ENCODE data around the gene TBXAS1. TPM values are rescaled to one million over a fixed set of nuclear protein-coding genes. Genes with fewer than 3 reads are reported as not detected.
A peak's percentile ranks its signal among the peaks of the same experiment; 100 is the strongest.

TBXAS1 gene
- 10 to 100 TPM in 1 of 2 donors, 1 to 10 TPM in 1; 3.6 to 10.6 TPM for total RNA-seq

DNA sequence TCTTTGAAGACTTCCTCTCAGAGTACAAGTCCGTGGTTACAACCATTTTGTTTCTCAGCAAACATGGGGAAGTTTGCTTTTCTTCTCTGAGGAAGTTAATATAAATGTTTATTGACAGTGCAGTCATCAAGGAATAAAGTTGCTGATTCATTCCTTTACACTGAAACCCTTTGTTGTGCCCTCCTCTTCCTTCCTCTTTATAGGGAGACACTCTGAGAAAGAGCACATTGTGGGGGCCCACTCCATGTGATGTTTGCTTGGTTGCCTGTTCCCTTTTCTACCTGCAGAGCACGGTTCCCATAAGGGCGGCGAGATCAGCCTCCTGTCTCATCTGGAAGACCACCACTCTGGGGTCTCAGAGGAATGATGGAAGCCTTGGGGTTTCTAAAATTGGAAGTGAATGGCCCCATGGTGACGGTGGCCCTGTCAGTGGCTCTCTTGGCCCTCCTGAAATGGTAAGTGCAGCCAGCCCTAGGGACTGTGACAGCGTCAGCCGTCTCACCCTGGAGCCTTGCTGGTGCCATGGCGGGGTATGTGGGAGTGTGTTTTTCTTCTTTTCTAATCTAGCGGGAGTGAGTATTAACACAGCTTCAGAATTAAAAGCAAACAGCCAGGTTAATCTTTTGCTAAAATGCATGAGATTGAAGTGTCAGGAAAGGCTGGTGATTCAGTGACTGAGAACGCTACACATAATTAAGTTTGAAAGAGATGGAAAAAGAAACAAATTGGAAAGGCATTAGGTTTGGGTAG is at the start of gene TBXAS1:
TSS of gene TBXAS1 (plus strand) at position 240 of the 750 bp plus-strand sequence. CDS start at position 367, 127 bp downstream.
- WGBS, 2 donors = 27 to 41% methylated on average over 10 of the region's 10 CpGs
- Histone ChIP-seq H3K4me1 (peaks cover 30% of the 10 kb centered on the region), H3K36me3 (replicated peaks in 1 of 2; ENCODE audit: insufficient read depth in 1 of 2, low read depth in 2 of 2) (no peaks in the 10 kb centered on the region), H3K4me3 (no peak within 1 kb of the TSS), H3K27ac (peak within 1 kb of the TSS; percentile 40 to 77 (median 60)), H3K27me3 (no peaks in the 10 kb centered on the region), H3K9me3 (no peaks in the 10 kb centered on the region)
- TF ChIP-seq POLR2A (IDR thresholded peaks at IDR 0.05) = peak in 1 of 3 donors; percentile 42
- TF ChIP-seq, protein P1, sequence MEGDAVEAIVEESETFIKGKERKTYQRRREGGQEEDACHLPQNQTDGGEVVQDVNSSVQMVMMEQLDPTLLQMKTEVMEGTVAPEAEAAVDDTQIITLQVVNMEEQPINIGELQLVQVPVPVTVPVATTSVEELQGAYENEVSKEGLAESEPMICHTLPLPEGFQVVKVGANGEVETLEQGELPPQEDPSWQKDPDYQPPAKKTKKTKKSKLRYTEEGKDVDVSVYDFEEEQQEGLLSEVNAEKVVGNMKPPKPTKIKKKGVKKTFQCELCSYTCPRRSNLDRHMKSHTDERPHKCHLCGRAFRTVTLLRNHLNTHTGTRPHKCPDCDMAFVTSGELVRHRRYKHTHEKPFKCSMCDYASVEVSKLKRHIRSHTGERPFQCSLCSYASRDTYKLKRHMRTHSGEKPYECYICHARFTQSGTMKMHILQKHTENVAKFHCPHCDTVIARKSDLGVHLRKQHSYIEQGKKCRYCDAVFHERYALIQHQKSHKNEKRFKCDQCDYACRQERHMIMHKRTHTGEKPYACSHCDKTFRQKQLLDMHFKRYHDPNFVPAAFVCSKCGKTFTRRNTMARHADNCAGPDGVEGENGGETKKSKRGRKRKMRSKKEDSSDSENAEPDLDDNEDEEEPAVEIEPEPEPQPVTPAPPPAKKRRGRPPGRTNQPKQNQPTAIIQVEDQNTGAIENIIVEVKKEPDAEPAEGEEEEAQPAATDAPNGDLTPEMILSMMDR (IDR thresholded peaks at IDR 0.05) = no peak
- DNase-seq = peak; percentile 19 to 53 (median 33)
- intact Hi-C loops (cut with DNase I) = no loop called here
- ATAC-seq = peak; percentile 78

DNA sequence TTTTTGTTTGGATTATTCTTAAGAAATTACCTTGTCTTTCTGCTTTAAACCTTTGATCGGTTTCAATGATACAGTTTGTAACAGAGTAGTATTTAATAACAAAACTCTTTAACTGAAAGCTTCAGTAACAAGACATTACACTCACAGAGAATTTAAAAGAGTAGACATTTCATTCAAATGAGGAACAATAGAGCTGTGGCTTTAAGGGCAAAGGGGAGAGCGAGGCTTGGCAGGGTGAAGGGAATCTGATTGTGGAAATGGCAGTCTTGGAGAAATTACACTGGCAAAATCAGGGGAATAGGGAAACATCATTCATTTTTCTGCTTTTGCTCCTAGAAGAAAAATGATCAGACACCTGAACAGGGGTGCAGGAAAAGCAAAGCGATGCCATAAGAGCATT is 46.1 kb upstream of the TBXAS1 start:
- Histone ChIP-seq H3K36me3 (replicated peaks in 1 of 2; ENCODE audit: insufficient read depth in 1 of 2, low read depth in 2 of 2) (no peaks in the 10 kb centered on the region), H3K4me1 (peaks cover 5% of the 10 kb centered on the region), H3K27ac (no peak overlapping the region), H3K4me3 (no peak overlapping the region), H3K9me3 (no peaks in the 10 kb centered on the region), H3K27me3 (no peaks in the 10 kb centered on the region)
- TF ChIP-seq POLR2A (IDR thresholded peaks at IDR 0.05) = no peak
- TF ChIP-seq, protein P1 (IDR thresholded peaks at IDR 0.05) = no peak
- ATAC-seq (no peak), DNase-seq (no peak)
- intact Hi-C loops (cut with DNase I) = no loop called here
- 79 to 88% methylated on average over 3 of the region's 3 CpGs for WGBS, 2 donors

DNA sequence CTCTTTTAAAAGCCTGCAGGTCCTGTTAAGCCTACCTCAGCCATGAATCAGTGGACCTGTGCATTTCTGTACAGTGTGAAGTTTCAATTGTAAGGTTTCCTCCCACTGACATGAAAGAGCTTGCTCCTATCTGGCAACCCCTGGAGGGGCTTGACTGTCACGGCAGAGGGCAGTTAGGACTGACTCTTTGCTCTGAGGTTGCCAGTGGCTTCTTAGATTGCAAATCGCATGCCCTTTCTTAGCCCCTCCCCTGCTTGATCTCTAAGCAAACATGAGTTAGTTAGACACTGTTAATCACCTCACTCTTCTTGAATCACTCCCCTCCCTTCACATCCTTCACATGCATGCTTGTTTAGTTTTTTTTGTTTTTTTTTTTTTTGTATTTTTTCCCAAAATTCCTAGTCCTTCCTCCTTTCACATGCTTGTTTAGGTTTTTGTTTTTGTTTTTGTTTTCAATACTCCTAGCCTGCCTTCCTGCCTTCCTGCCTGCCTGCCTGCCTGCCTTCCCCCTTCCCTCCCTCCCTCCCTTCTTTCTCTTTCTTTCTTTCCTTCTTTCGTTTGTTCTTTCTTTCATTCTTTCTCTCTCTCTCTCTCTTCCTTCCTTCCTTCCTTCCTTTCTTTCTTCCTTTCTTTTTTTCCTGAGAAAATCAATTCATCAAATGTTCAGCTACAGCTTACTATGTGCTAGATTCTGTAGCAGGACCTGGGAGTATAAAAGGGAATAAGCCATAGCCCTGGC is 45.2 kb upstream of the TBXAS1 start:
- Histone ChIP-seq H3K27me3 (no peaks in the 10 kb centered on the region), H3K4me1 (peaks cover under 1% of the 10 kb centered on the region), H3K4me3 (no peak overlapping the region), H3K9me3 (no peaks in the 10 kb centered on the region), H3K36me3 (replicated peaks in 1 of 2; ENCODE audit: insufficient read depth in 1 of 2, low read depth in 2 of 2) (no peaks in the 10 kb centered on the region), H3K27ac (no peak overlapping the region)
- no peak for TF ChIP-seq POLR2A (IDR thresholded peaks at IDR 0.05)
- TF ChIP-seq, protein P1 (IDR thresholded peaks at IDR 0.05) = no peak
- intact Hi-C loops (cut with DNase I) = no loop called here
- WGBS, 2 donors = 32 to 34% methylated on average over 3 of the region's 3 CpGs
- DNase-seq = no peak
- no peak for ATAC-seq

DNA sequence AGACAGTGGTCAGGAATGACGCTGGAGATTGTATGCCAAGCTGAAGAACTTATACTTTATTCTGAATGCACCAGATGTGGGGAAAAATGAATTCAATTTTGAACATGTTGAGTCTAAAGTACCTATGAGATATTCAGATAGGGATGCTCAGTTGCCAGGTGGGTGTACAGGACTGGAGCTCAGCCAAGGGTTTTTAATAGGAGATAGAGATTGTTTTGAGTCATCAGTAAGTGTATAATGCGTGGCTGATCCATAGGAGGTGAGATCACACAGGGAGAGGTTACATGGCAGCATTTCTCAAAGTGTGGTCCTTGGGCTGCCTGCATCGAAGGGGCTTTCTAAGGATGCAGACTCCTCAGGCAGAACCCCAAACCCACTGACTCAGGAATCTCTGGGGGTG is 44.4 kb upstream of the TBXAS1 start:
- 77 to 81% methylated on average over 3 of the region's 3 CpGs for WGBS, 2 donors
- intact Hi-C loops (cut with DNase I) = no loop called here

More for the DNA sequence above, 44.4 kb upstream of the TBXAS1 start:
- ATAC-seq = no peak
- Histone ChIP-seq H3K27me3 (no peaks in the 10 kb centered on the region), H3K4me3 (no peak overlapping the region), H3K27ac (no peak overlapping the region), H3K36me3 (replicated peaks in 1 of 2; ENCODE audit: insufficient read depth in 1 of 2, low read depth in 2 of 2) (no peaks in the 10 kb centered on the region), H3K4me1 (no peaks in the 10 kb centered on the region), H3K9me3 (no peaks in the 10 kb centered on the region)
- no peak for DNase-seq
- TF ChIP-seq POLR2A (IDR thresholded peaks at IDR 0.05) = no peak
- TF ChIP-seq, protein P1 (IDR thresholded peaks at IDR 0.05) = no peak
